ENCODE data around the gene FERMT1.

Gene FERMT1

DNA sequence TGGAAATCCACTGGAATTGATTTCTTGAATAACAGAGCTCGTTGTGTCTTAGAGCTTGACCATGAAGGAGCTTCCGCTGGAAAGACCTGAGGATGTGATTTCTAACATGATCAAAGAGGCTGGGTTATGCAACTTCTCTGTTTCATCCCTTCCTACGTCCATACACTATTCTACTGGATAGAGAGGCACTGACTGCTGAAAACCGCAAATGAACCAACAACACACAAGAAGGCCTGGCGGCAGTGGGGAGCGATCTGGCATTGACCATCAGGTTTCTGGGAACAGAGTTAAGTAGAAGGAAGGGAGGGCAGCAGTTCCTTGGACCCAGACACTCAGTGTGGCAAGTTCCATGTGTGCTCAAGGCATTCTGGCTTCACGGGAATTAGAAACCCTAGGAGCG, 82.3 kb downstream of the FERMT1 start:
- peaks cover 4% of the 10 kb centered on the region for H3K79me1 ChIP-seq (ENCODE audit: low read depth, low read length)
- H3K9me3 ChIP-seq (replicated peaks in 1 of 2; ENCODE audit: control insufficient read depth in 2 of 2, insufficient read depth in 1 of 2, low read depth in 1 of 2, low read length in 2 of 2): no peaks in the 10 kb centered on the region
- no CpG with 5 or more reads among the region's 8 CpGs for WGBS, 2 donors (ENCODE audit: extremely low coverage in 2 of 2, insufficient read length in 2 of 2, insufficient replicate concordance in 1 of 2)

DNA sequence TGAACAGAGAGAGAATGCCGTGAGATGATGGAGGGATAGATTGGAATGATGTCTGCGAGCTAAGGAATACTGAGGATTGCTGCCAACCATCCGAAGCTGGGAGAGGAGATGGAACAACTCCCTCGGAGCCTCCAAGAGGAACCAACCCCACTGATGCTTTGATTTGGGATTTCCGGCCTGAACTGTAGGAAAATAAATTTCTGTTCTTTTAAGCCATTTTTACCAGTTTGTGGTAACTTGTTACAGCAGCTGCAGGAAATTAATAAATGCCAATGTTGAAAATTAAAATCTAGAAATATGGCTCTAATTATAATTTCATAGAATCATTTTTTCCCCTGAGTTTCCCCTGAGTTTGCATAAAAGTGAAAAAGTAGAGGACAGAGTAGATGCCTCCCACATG, 83.1 kb downstream of the FERMT1 start:
- peaks cover 4% of the 10 kb centered on the region for H3K79me1 ChIP-seq (ENCODE audit: low read depth, low read length)
- no peak overlapping the region for H2AK5ac ChIP-seq (ENCODE audit: low read depth, low read length)
- no peak overlapping the region for H3K14ac ChIP-seq (ENCODE audit: low read length)
- DNase-seq (ENCODE audit: low spot score): no peak
- no peak overlapping the region for H4K91ac ChIP-seq (ENCODE audit: low read depth, low read length, poor library complexity)
- no peaks in the 10 kb centered on the region for H3K9me3 ChIP-seq (replicated peaks in 1 of 2; ENCODE audit: control insufficient read depth in 2 of 2, insufficient read depth in 1 of 2, low read depth in 1 of 2, low read length in 2 of 2)
- no peaks in the 10 kb centered on the region for H3K27me3 ChIP-seq (ENCODE audit: control insufficient read depth in 3 of 3, insufficient read depth in 3 of 3, low read depth in 1 of 3, low read length in 3 of 3)
- no peak overlapping the region for H3K4me3 ChIP-seq (ENCODE audit: low read length in 2 of 2)
- H3K4ac ChIP-seq (ENCODE audit: low read length): no peak overlapping the region
- no peak overlapping the region for H2BK12ac ChIP-seq (ENCODE audit: low read length)
- H2AFZ ChIP-seq (ENCODE audit: low read length): no peak overlapping the region
- H3K18ac ChIP-seq (ENCODE audit: low read length): no peak overlapping the region
- H3K4me1 ChIP-seq (ENCODE audit: control insufficient read depth in 2 of 2, insufficient read depth in 1 of 2, low read depth in 1 of 2, low read length in 2 of 2): peaks cover 0 to 5% of the 10 kb centered on the region in 2 donors
- no peak overlapping the region for H3K23ac ChIP-seq (ENCODE audit: low read depth, low read length, poor library complexity)
- H3K9ac ChIP-seq (ENCODE audit: low read depth, low read length, poor library complexity): no peak overlapping the region
- no peak overlapping the region for H4K8ac ChIP-seq (ENCODE audit: low read depth, low read length)
- H2BK15ac ChIP-seq (ENCODE audit: low read length): no peak overlapping the region
- peaks cover 8 to 72% of the 10 kb centered on the region in 2 donors for H3K36me3 ChIP-seq (replicated peaks in 1 of 2; ENCODE audit: control insufficient read depth in 2 of 2, insufficient read depth in 2 of 2, low read length in 2 of 2)
- H3K4me2 ChIP-seq (ENCODE audit: insufficient read depth, low read length, poor library complexity, severe bottlenecking): no peak overlapping the region
- H3K27ac ChIP-seq (replicated peaks; ENCODE audit: low read length): no peak overlapping the region
- H2BK120ac ChIP-seq (ENCODE audit: low read depth, low read length): no peak overlapping the region
- H2BK5ac ChIP-seq (ENCODE audit: low read length): no peak overlapping the region
- WGBS, 2 donors (ENCODE audit: extremely low coverage in 2 of 2, insufficient read length in 2 of 2, insufficient replicate concordance in 1 of 2): no CpG with 5 or more reads among the region's 5 CpGs

More for the DNA sequence above, 82.3 kb downstream of the FERMT1 start:
- Histone ChIP-seq H3K4me1 (ENCODE audit: control insufficient read depth in 2 of 2, insufficient read depth in 1 of 2, low read depth in 1 of 2, low read length in 2 of 2) (peaks cover 0 to 5% of the 10 kb centered on the region in 2 donors), H3K23ac (ENCODE audit: low read depth, low read length, poor library complexity) (no peak overlapping the region), H3K14ac (ENCODE audit: low read length) (no peak overlapping the region), H3K4me2 (ENCODE audit: insufficient read depth, low read length, poor library complexity, severe bottlenecking) (no peak overlapping the region), H2BK15ac (ENCODE audit: low read length) (no peak overlapping the region), H4K8ac (ENCODE audit: low read depth, low read length) (no peak overlapping the region), H2AK5ac (ENCODE audit: low read depth, low read length) (no peak overlapping the region), H2BK12ac (ENCODE audit: low read length) (no peak overlapping the region), H3K4me3 (ENCODE audit: low read length in 2 of 2) (no peak overlapping the region), H2AFZ (ENCODE audit: low read length) (no peak overlapping the region), H3K9ac (ENCODE audit: low read depth, low read length, poor library complexity) (no peak overlapping the region), H3K27me3 (ENCODE audit: control insufficient read depth in 3 of 3, insufficient read depth in 3 of 3, low read depth in 1 of 3, low read length in 3 of 3) (no peaks in the 10 kb centered on the region), H2BK5ac (ENCODE audit: low read length) (no peak overlapping the region), H3K27ac (replicated peaks; ENCODE audit: low read length) (no peak overlapping the region), H3K36me3 (replicated peaks in 1 of 2; ENCODE audit: control insufficient read depth in 2 of 2, insufficient read depth in 2 of 2, low read length in 2 of 2) (peaks cover 8 to 64% of the 10 kb centered on the region in 2 donors), H2BK120ac (ENCODE audit: low read depth, low read length) (no peak overlapping the region), H4K91ac (ENCODE audit: low read depth, low read length, poor library complexity) (no peak overlapping the region), H3K4ac (ENCODE audit: low read length) (no peak overlapping the region), H3K18ac (ENCODE audit: low read length) (no peak overlapping the region)
- DNase-seq (ENCODE audit: low spot score): no peak

DNA sequence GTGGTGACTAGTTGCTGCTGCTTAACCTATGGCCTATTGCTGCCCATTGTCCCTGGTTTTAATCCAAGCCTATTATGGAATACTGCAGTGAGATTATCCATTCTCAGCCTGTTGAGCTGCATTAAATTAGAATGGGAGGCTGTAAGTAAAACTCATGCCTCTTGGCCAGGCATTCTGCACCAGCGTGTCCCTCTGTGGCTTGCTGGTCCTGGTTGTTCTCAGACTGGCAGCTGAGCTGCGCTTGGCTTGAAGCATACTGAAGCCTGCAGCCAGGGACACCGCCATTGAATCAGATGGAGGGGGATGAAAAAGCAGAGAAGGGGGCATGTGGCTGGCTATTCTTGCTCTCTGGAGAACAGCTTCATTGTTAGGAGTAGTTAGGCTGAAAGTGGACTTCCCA, 84.6 kb downstream of the FERMT1 start:
- Histone ChIP-seq H3K9ac (ENCODE audit: low read depth, low read length, poor library complexity) (peak overlapping the region; percentile 60), H3K9me3 (replicated peaks in 1 of 2; ENCODE audit: control insufficient read depth in 2 of 2, insufficient read depth in 1 of 2, low read depth in 1 of 2, low read length in 2 of 2) (no peaks in the 10 kb centered on the region), H2AK5ac (ENCODE audit: low read depth, low read length) (no peak overlapping the region), H3K4me1 (ENCODE audit: control insufficient read depth in 2 of 2, insufficient read depth in 1 of 2, low read depth in 1 of 2, low read length in 2 of 2) (peaks cover 0 to 5% of the 10 kb centered on the region in 2 donors), H3K27ac (replicated peaks; ENCODE audit: low read length) (no peak overlapping the region), H4K8ac (ENCODE audit: low read depth, low read length) (no peak overlapping the region), H3K14ac (ENCODE audit: low read length) (no peak overlapping the region), H2AFZ (ENCODE audit: low read length) (no peak overlapping the region), H3K4ac (ENCODE audit: low read length) (no peak overlapping the region), H2BK12ac (ENCODE audit: low read length) (no peak overlapping the region), H3K4me3 (ENCODE audit: low read length in 2 of 2) (no peak overlapping the region), H3K79me1 (ENCODE audit: low read depth, low read length) (peaks cover 4% of the 10 kb centered on the region), H2BK5ac (ENCODE audit: low read length) (no peak overlapping the region), H3K36me3 (replicated peaks in 1 of 2; ENCODE audit: control insufficient read depth in 2 of 2, insufficient read depth in 2 of 2, low read length in 2 of 2) (peaks cover 10 to 87% of the 10 kb centered on the region in 2 donors), H3K4me2 (ENCODE audit: insufficient read depth, low read length, poor library complexity, severe bottlenecking) (no peak overlapping the region), H3K18ac (ENCODE audit: low read length) (no peak overlapping the region), H3K23ac (ENCODE audit: low read depth, low read length, poor library complexity) (no peak overlapping the region), H4K91ac (ENCODE audit: low read depth, low read length, poor library complexity) (no peak overlapping the region), H2BK15ac (ENCODE audit: low read length) (no peak overlapping the region), H3K27me3 (ENCODE audit: control insufficient read depth in 3 of 3, insufficient read depth in 3 of 3, low read depth in 1 of 3, low read length in 3 of 3) (no peaks in the 10 kb centered on the region), H2BK120ac (ENCODE audit: low read depth, low read length) (no peak overlapping the region)
- WGBS, 2 donors (ENCODE audit: extremely low coverage in 2 of 2, insufficient read length in 2 of 2, insufficient replicate concordance in 1 of 2): no CpG with 5 or more reads among the region's 3 CpGs
- no peak for DNase-seq (ENCODE audit: low spot score)

DNA sequence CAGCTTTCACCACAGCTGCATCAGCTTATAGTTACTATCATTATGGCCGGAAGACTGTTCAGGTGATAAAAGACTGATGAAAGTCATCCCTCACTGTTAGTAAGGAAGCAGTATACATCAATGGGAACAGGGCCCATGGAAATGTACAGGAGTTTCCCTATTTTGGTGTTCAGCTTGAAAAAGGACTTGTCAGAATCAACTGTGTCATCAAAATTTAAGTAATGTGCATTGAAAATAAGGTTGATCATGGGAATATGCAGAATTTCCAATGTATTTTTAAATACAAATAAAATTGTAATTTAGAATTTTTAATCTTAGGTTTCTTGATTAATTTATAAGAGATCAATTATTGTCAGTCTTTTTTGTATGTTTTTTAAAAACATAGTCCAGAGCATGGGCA, 85.7 kb downstream of the FERMT1 start:
- H3K23ac ChIP-seq (ENCODE audit: low read depth, low read length, poor library complexity): no peak overlapping the region
- H3K4ac ChIP-seq (ENCODE audit: low read length): no peak overlapping the region
- no peak for DNase-seq (ENCODE audit: low spot score)
- H3K4me3 ChIP-seq (ENCODE audit: low read length in 2 of 2): no peak overlapping the region
- no peak overlapping the region for H2BK15ac ChIP-seq (ENCODE audit: low read length)
- H2AFZ ChIP-seq (ENCODE audit: low read length): no peak overlapping the region
- peaks cover 4% of the 10 kb centered on the region for H3K79me1 ChIP-seq (ENCODE audit: low read depth, low read length)
- no peak overlapping the region for H2AK5ac ChIP-seq (ENCODE audit: low read depth, low read length)
- no peak overlapping the region for H3K27ac ChIP-seq (replicated peaks; ENCODE audit: low read length)
- H2BK12ac ChIP-seq (ENCODE audit: low read length): no peak overlapping the region
- peaks cover 8 to 92% of the 10 kb centered on the region in 2 donors for H3K36me3 ChIP-seq (replicated peaks in 1 of 2; ENCODE audit: control insufficient read depth in 2 of 2, insufficient read depth in 2 of 2, low read length in 2 of 2)
- H4K91ac ChIP-seq (ENCODE audit: low read depth, low read length, poor library complexity): no peak overlapping the region
- H3K14ac ChIP-seq (ENCODE audit: low read length): no peak overlapping the region
- H4K8ac ChIP-seq (ENCODE audit: low read depth, low read length): no peak overlapping the region
- no peaks in the 10 kb centered on the region for H3K27me3 ChIP-seq (ENCODE audit: control insufficient read depth in 3 of 3, insufficient read depth in 3 of 3, low read depth in 1 of 3, low read length in 3 of 3)
- H2BK5ac ChIP-seq (ENCODE audit: low read length): no peak overlapping the region
- no CpG with 5 or more reads among the region's 1 CpG for WGBS, 2 donors (ENCODE audit: extremely low coverage in 2 of 2, insufficient read length in 2 of 2, insufficient replicate concordance in 1 of 2)
- no peak overlapping the region for H3K4me2 ChIP-seq (ENCODE audit: insufficient read depth, low read length, poor library complexity, severe bottlenecking)
- no peaks in the 10 kb centered on the region for H3K9me3 ChIP-seq (replicated peaks in 1 of 2; ENCODE audit: control insufficient read depth in 2 of 2, insufficient read depth in 1 of 2, low read depth in 1 of 2, low read length in 2 of 2)
- H3K9ac ChIP-seq (ENCODE audit: low read depth, low read length, poor library complexity): no peak overlapping the region
- no peak overlapping the region for H3K18ac ChIP-seq (ENCODE audit: low read length)
- H2BK120ac ChIP-seq (ENCODE audit: low read depth, low read length): no peak overlapping the region
- H3K4me1 ChIP-seq (ENCODE audit: control insufficient read depth in 2 of 2, insufficient read depth in 1 of 2, low read depth in 1 of 2, low read length in 2 of 2): peaks cover 0 to 5% of the 10 kb centered on the region in 2 donors
